ENCODE results near the gene PRPF6.
A peak's percentile ranks its signal among the peaks of the same experiment; 100 is the strongest.

Gene PRPF6

GRCh38 chr20:63952210-63952535, 28.8 kb upstream of the PRPF6 start:
- Mint-ChIP-seq H3K36me3 (ENCODE audit: insufficient read depth) (peaks cover 41% of the 10 kb centered on the region), H3K4me1 (ENCODE audit: low read depth in 2 of 2) (peaks cover 46 to 47% of the 10 kb centered on the region in 2 donors)

GRCh38 chr20:63952769-63953168, 28.2 kb upstream of the PRPF6 start:
- peak overlapping the region; percentile 54 to 77 for H3K4me3 Mint-ChIP-seq
- H3K27ac Mint-ChIP-seq: peak overlapping the region; percentile 58 to 84
- no peaks in the 10 kb centered on the region for H3K27me3 Mint-ChIP-seq
- H3K9me3 Mint-ChIP-seq: no peaks in the 10 kb centered on the region
- peaks cover 39% of the 10 kb centered on the region for H3K36me3 Mint-ChIP-seq (ENCODE audit: insufficient read depth)
- no peak for ATAC-seq (replicated peaks)
- peaks cover 43 to 44% of the 10 kb centered on the region in 2 donors for H3K4me1 Mint-ChIP-seq (ENCODE audit: low read depth in 2 of 2)
- DNase-seq: no peak

More at GRCh38 chr20:63952210-63952535, 28.8 kb upstream of the PRPF6 start:
- Mint-ChIP-seq H3K27me3 (no peaks in the 10 kb centered on the region), H3K9me3 (no peaks in the 10 kb centered on the region), H3K27ac (peak overlapping the region in 1 of 2 donors; percentile 84), H3K4me3 (no peak overlapping the region)
- no peak for DNase-seq
- ATAC-seq (replicated peaks): no peak

- Mint-ChIP-seq H3K27ac (peak overlapping the region; percentile 58 to 84), H3K36me3 (ENCODE audit: insufficient read depth) (peaks cover 28% of the 10 kb centered on the region), H3K9me3 (no peaks in the 10 kb centered on the region), H3K27me3 (no peaks in the 10 kb centered on the region), H3K4me1 (ENCODE audit: low read depth in 2 of 2) (peaks cover 33 to 36% of the 10 kb centered on the region in 2 donors), H3K4me3 (peak overlapping the region; percentile 75 to 77)
- no peak for DNase-seq
- ATAC-seq (replicated peaks): no peak
Measured at GRCh38 chr20:63953764-63954429, 27.0 kb upstream of the PRPF6 start.

- no peak for DNase-seq
- no peaks in the 10 kb centered on the region for H3K27me3 Mint-ChIP-seq
- H3K27ac Mint-ChIP-seq: peak overlapping the region; percentile 20 to 73
- ATAC-seq (replicated peaks): peak; percentile 5
- peaks cover 15% of the 10 kb centered on the region for H3K36me3 Mint-ChIP-seq (ENCODE audit: insufficient read depth)
- no peaks in the 10 kb centered on the region for H3K9me3 Mint-ChIP-seq
- peaks cover 26% of the 10 kb centered on the region in 2 donors for H3K4me1 Mint-ChIP-seq (ENCODE audit: low read depth in 2 of 2)
- peak overlapping the region; percentile 75 to 77 for H3K4me3 Mint-ChIP-seq
Measured at GRCh38 chr20:63955281-63955826, 25.6 kb upstream of the PRPF6 start.

GRCh38 chr20:63955827-63956663, 24.9 kb upstream of the PRPF6 start, which contains the start of gene UCKL1:
Gene UCKL1, minus strand, starts transcription at chr20:63956416. Its CDS starts 44 bp downstream, at chr20:63956372.
- Mint-ChIP-seq H3K4me3 (peak within 1 kb of the TSS; percentile 75 to 77), H3K36me3 (ENCODE audit: insufficient read depth) (peaks cover 15% of the 10 kb centered on the region), H3K27ac (peak within 1 kb of the TSS; percentile 73 to 80), H3K9me3 (no peaks in the 10 kb centered on the region), H3K27me3 (no peaks in the 10 kb centered on the region), H3K4me1 (ENCODE audit: low read depth in 2 of 2) (peaks cover 26% of the 10 kb centered on the region in 2 donors)
- ATAC-seq (replicated peaks) (peak; percentile 81), DNase-seq (peak; percentile 84 to 89 (median 88))

GRCh38 chr20:63956664-63957003, 24.3 kb upstream of the PRPF6 start:
- no peaks in the 10 kb centered on the region for H3K9me3 Mint-ChIP-seq
- ATAC-seq (replicated peaks) (peak; percentile 21), DNase-seq (no peak)
- peak overlapping the region in 1 of 2 donors; percentile 73 for H3K27ac Mint-ChIP-seq
- no peaks in the 10 kb centered on the region for H3K27me3 Mint-ChIP-seq
- H3K4me3 Mint-ChIP-seq: peak overlapping the region; percentile 75 to 77
- H3K4me1 Mint-ChIP-seq (ENCODE audit: low read depth in 2 of 2): peaks cover 26% of the 10 kb centered on the region in 2 donors
- H3K36me3 Mint-ChIP-seq (ENCODE audit: insufficient read depth): peaks cover 13% of the 10 kb centered on the region

GRCh38 chr20:63957004-63957689, 23.8 kb upstream of the PRPF6 start:
- peak in 1 of 3 experiments; percentile 31 for DNase-seq
- no peaks in the 10 kb centered on the region for H3K9me3 Mint-ChIP-seq
- peaks cover 13% of the 10 kb centered on the region for H3K36me3 Mint-ChIP-seq (ENCODE audit: insufficient read depth)
- H3K27me3 Mint-ChIP-seq: no peaks in the 10 kb centered on the region
- peak overlapping the region; percentile 75 to 77 for H3K4me3 Mint-ChIP-seq
- H3K4me1 Mint-ChIP-seq (ENCODE audit: low read depth in 2 of 2): peaks cover 26% of the 10 kb centered on the region in 2 donors
- ATAC-seq (replicated peaks): peak; percentile 43
- H3K27ac Mint-ChIP-seq: peak overlapping the region in 1 of 2 donors; percentile 80

GRCh38 chr20:63957690-63958441, 23.1 kb upstream of the PRPF6 start:
- H3K9me3 Mint-ChIP-seq: no peaks in the 10 kb centered on the region
- H3K27me3 Mint-ChIP-seq: no peaks in the 10 kb centered on the region
- peak overlapping the region in 1 of 2 donors; percentile 80 for H3K27ac Mint-ChIP-seq
- no peak for ATAC-seq (replicated peaks)
- H3K4me3 Mint-ChIP-seq: peak overlapping the region; percentile 56 to 60
- DNase-seq: no peak
- H3K4me1 Mint-ChIP-seq (ENCODE audit: low read depth in 2 of 2): peaks cover 23 to 24% of the 10 kb centered on the region in 2 donors
- H3K36me3 Mint-ChIP-seq (ENCODE audit: insufficient read depth): peaks cover 13% of the 10 kb centered on the region

GRCh38 chr20:63958471-63958870, 22.5 kb upstream of the PRPF6 start:
- H3K36me3 Mint-ChIP-seq (ENCODE audit: insufficient read depth): peaks cover 13% of the 10 kb centered on the region
- H3K27ac Mint-ChIP-seq: no peak overlapping the region
- H3K4me3 Mint-ChIP-seq: no peak overlapping the region
- peaks cover 18 to 20% of the 10 kb centered on the region in 2 donors for H3K4me1 Mint-ChIP-seq (ENCODE audit: low read depth in 2 of 2)
- DNase-seq: no peak
- ATAC-seq (replicated peaks): no peak
- H3K9me3 Mint-ChIP-seq: no peaks in the 10 kb centered on the region
- no peaks in the 10 kb centered on the region for H3K27me3 Mint-ChIP-seq

GRCh38 chr20:63958964-63959698, 21.8 kb upstream of the PRPF6 start:
- no peaks in the 10 kb centered on the region for H3K27me3 Mint-ChIP-seq
- H3K9me3 Mint-ChIP-seq: no peaks in the 10 kb centered on the region
- no peak for ATAC-seq (replicated peaks)
- H3K4me3 Mint-ChIP-seq: no peak overlapping the region
- peaks cover 11% of the 10 kb centered on the region for H3K36me3 Mint-ChIP-seq (ENCODE audit: insufficient read depth)
- DNase-seq: no peak
- H3K27ac Mint-ChIP-seq: no peak overlapping the region
- peaks cover 11 to 15% of the 10 kb centered on the region in 2 donors for H3K4me1 Mint-ChIP-seq (ENCODE audit: low read depth in 2 of 2)

GRCh38 chr20:63959699-63960075, 21.2 kb upstream of the PRPF6 start:
- Mint-ChIP-seq H3K4me1 (ENCODE audit: low read depth in 2 of 2) (peaks cover 6 to 12% of the 10 kb centered on the region in 2 donors), H3K27me3 (no peaks in the 10 kb centered on the region), H3K36me3 (ENCODE audit: insufficient read depth) (peaks cover 7% of the 10 kb centered on the region), H3K4me3 (no peak overlapping the region), H3K9me3 (no peaks in the 10 kb centered on the region), H3K27ac (no peak overlapping the region)
- no peak for DNase-seq
- no peak for ATAC-seq (replicated peaks)
